K562 (cell line): ENCODE data around the gene PRSS1. TPM values are rescaled to one million over a fixed set of nuclear protein-coding genes. Genes with fewer than 3 reads are reported as not detected.
A peak's percentile ranks its signal among the peaks of the same experiment; 100 is the strongest.

Experiments used
- ATAC-seq: fragments of 200-7000 bp; cut with Tn5 transposase; 3 replicates; pipeline ENCODE4 v1.9.1; 2020; ENCODE audit warnings: moderate library complexity
- BruUV-seq: library from RNA; stranded (reverse); fragments of 400-500 nt; replicated peaks from 2 replicates; lab custom pipeline; 2021; lab: Mats Ljungman, UMichigan
- CTCF ChIA-PET: fragments of 300-600 bp; formaldehyde crosslinking; extraction: SDS; loops from one replicate; lab custom pipeline; 2021; ENCODE audit warnings: low intra/inter-chr PET ratio; lab: Yijun Ruan, JAX
- POLR2A ChIA-PET: fragments of 300-600, 350-650 bp; sonication (Branson Sonifier 250); formaldehyde crosslinking; extraction: SDS; loops from one replicate; lab custom pipeline; 2021; ENCODE audit warnings: antibody characterized with exemption, inconsistent platforms; lab: Yijun Ruan, JAX
- DNase-seq, 4 experiments: peaks; one replicate each; pipeline versions ENCODE4 v3.0.0 to v3.0.0-alpha.2; 2011 to 2018; ENCODE audit warnings: low spot score in 3 of 4, mixed read lengths in 3 of 4; ENCODE audit errors: extremely low read depth in 1 of 4
- FAIRE-seq: peaks from 2 replicates; lab custom pipeline; 2011; peaks lifted over from hg19 to GRCh38; lab: Jason Lieb, UNC
- H2AFZ ChIP-seq: 2 replicates; pipeline ENCODE4 v1.6.0; 2011; ENCODE audit warnings: low read depth, low read length, control low read depth, inconsistent platforms
- H3K27ac ChIP-seq: fragments of 200-600 bp; 3 replicates; pipeline ENCODE4 v1.8.0; 2011; ENCODE audit warnings: low read depth, mild to moderate bottlenecking, control low read depth, inconsistent platforms, low read length, moderate library complexity, mixed read lengths; ENCODE audit errors: extremely low read depth
- H3K27me3 ChIP-seq, 2 experiments: fragments of 300-600 bp in 1 of 2; 2 replicates in 1 of 2; 3 replicates in 1 of 2; pipeline versions ENCODE4 v1.6.0 to v1.8.0; 2011; ENCODE audit warnings: inconsistent platforms in 2 of 2, low read length in 2 of 2, mild to moderate bottlenecking in 1 of 2, mixed read lengths in 1 of 2, moderate library complexity in 1 of 2; ENCODE audit not compliant: control insufficient read depth in 2 of 2, insufficient read depth in 2 of 2
- H3K36me3 ChIP-seq: fragments of 300-600 bp; 3 replicates; pipeline ENCODE4 v1.8.0; 2011; ENCODE audit warnings: mild to moderate bottlenecking, low read length, inconsistent platforms; ENCODE audit not compliant: control insufficient read depth, insufficient read depth
- H3K4me1 ChIP-seq, 2 experiments: fragments of 200-600 bp in 1 of 2; replicated peaks in 1 of 2; 2 replicates in 1 of 2; 3 replicates in 1 of 2; pipeline versions ENCODE4 v1.5.1 to v1.8.0; 2011; ENCODE audit warnings: inconsistent platforms in 2 of 2, low read length in 2 of 2, mild to moderate bottlenecking in 1 of 2, mixed read lengths in 1 of 2, moderate library complexity in 1 of 2; ENCODE audit not compliant: control insufficient read depth in 2 of 2, insufficient read depth in 2 of 2
- H3K4me2 ChIP-seq: 2 replicates; pipeline ENCODE4 v1.6.1; 2011; ENCODE audit warnings: low read length, control low read depth, inconsistent platforms, mixed read lengths; ENCODE audit not compliant: insufficient read depth
- H3K4me3 ChIP-seq: fragments of 200-600 bp; sonication (generic), shearing (Covaris generic); 2 replicates; pipeline ENCODE4 v1.5.1; 2016; ENCODE audit warnings: control low read depth, inconsistent platforms
- H3K79me2 ChIP-seq: fragments of 200-600 bp; 3 replicates; pipeline ENCODE4 v1.8.0; 2011; ENCODE audit warnings: low read length, inconsistent platforms; ENCODE audit not compliant: control insufficient read depth, insufficient read depth
- H3K9ac ChIP-seq, 2 experiments: 2 replicates each; pipeline versions ENCODE4 v1.6.0 to v1.6.1; 2011; ENCODE audit warnings: low read depth in 2 of 2, low read length in 2 of 2, control low read depth in 1 of 2, inconsistent platforms in 1 of 2, mild to moderate bottlenecking in 1 of 2, mixed read lengths in 1 of 2; ENCODE audit not compliant: insufficient read depth in 1 of 2
- H3K9me1 ChIP-seq: one replicate; pipeline ENCODE4 v1.6.0; 2011; ENCODE audit warnings: inconsistent platforms, mild to moderate bottlenecking, low read length, moderate library complexity; ENCODE audit not compliant: control insufficient read depth, insufficient read depth
- H3K9me3 ChIP-seq: replicated peaks from 2 replicates; pipeline ENCODE4 v1.5.1; 2011; ENCODE audit warnings: low read depth, low read length, inconsistent platforms; ENCODE audit not compliant: control insufficient read depth, insufficient read depth
- H4K20me1 ChIP-seq: replicated peaks from 2 replicates; pipeline ENCODE4 v1.6.1; 2011; ENCODE audit warnings: low read length, inconsistent platforms, mixed read lengths; ENCODE audit not compliant: control insufficient read depth, insufficient read depth
- ADNP ChIP-seq: fragments of 200-800 bp; sonication (Bioruptor generic); IDR thresholded peaks from 2 replicates; pipeline ENCODE4 v1.6.1; 2016; ENCODE audit warnings: missing genetic modification characterization, missing compliant biosample characterization
- FOXP1 ChIP-seq: sonication (generic); formaldehyde crosslinking; IDR thresholded peaks from 2 replicates; pipeline ENCODE4 v1.8.0; 2022; ENCODE audit warnings: mild to moderate bottlenecking, missing genetic modification reagents
- HMG20A ChIP-seq: fragments of 450-650 bp; formaldehyde crosslinking; conservative IDR thresholded peaks from 2 replicates; pipeline ENCODE4 v1.4.0; 2020; ENCODE audit warnings: mild to moderate bottlenecking, mixed read lengths
- NCOA6 ChIP-seq: fragments of 450-650 bp; IDR thresholded peaks from 2 replicates; pipeline ENCODE4 v1.6.1; 2017; ENCODE audit warnings: mild to moderate bottlenecking
- RBBP5 ChIP-seq: fragments of 200-600 bp; sonication (generic); IDR thresholded peaks from 2 replicates; pipeline ENCODE4 v1.6.1; 2012; ENCODE audit warnings: borderline replicate concordance, mild to moderate bottlenecking, low read length, control low read depth, inconsistent platforms; ENCODE audit not compliant: insufficient read depth, poor library complexity, severe bottlenecking
- ZNF212 ChIP-seq: fragments of 450-650 bp; formaldehyde crosslinking; IDR thresholded peaks from 2 replicates; pipeline ENCODE4 v1.4.0; 2020; ENCODE audit warnings: mild to moderate bottlenecking
- ZNF263 ChIP-seq: sonication (generic); formaldehyde crosslinking; IDR thresholded peaks from 2 replicates; pipeline ENCODE4 v1.8.0; 2022; ENCODE audit warnings: mild to moderate bottlenecking, missing genetic modification reagents, borderline replicate concordance
- WGBS: fragments of 100-300 bp; shearing (Covaris generic); methylation state at CpG from one replicate; pipeline ENCODE4 v1.1.6; 2016; ENCODE audit warnings: low coverage, mixed read lengths; ENCODE audit not compliant: insufficient coverage; ENCODE audit errors: missing lambda C conversion rate; 5-methylcytosine and 5-hydroxymethylcytosine counted together
- in situ Hi-C: fragments of 300-500 bp; cut with MboI; formaldehyde crosslinking; loops from 4 replicates; pipeline ENCODE4 v1.15.0; 2018; ENCODE audit warnings: inconsistent platforms, mixed read lengths
- intact Hi-C: fragments of 100-400 bp; cut with micrococcal nuclease; formaldehyde crosslinking; loops from 2 replicates; pipeline ENCODE4 v1.14.2; 2022
- polyA plus RNA-seq, 8 experiments: library from polyadenylated mRNA; depleted of rRNA in 4 of 8; stranded (reverse) in 5 of 8; unstranded in 3 of 8; fragments of >200 nt; fragmentation: Nextera tagmentation in 2 of 8; fragmentation: Illumina TruSeq in 1 of 8; extraction: Ambion mirVana in 2 of 8; extraction: Trizol in 1 of 8; gene quantifications; 2 replicates each; pipeline versions ENCODE4 v1.2.1 to v1.2.3, GENCODE V29; 2011 to 2014; ENCODE audit warnings: inconsistent platforms in 1 of 8, missing spikeins in 1 of 8
- total RNA-seq, 7 experiments: library from RNA; depleted of rRNA in 6 of 7; stranded (reverse); fragments of >200 nt in 6 of 7; fragmentation: Illumina TruSeq in 2 of 7; extraction: Trizol in 2 of 7; gene quantifications; 2 replicates each; pipeline versions ENCODE4 v1.2.1 to v1.2.3, GENCODE V29; 2011 to 2021; ENCODE audit warnings: low replicate concordance in 1 of 7

PRSS1 gene
- total and polyA plus RNA-seq, 9 of the 15 experiments (the other 6 are each of a cell fraction or from before 2014, with no cell fraction given) = 0.07 to 6.6 (median 0.20) TPM; not detected in 6

DNA sequence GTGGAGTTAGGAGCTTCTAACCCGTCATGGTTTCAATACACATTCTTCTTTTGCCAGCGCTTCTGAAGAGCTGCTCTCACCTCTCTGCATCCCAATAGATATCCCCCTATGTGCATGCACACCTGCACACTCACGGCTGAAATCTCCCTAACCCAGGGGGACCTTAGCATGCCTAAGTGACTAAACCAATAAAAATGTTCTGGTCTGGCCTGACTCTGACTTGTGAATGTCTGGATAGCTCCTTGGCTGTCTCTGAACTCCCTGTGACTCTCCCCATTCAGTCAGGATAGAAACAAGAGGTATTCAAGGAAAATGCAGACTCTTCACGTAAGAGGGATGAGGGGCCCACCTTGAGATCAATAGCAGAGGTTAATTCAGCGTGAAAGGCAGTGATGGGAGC lies 43.9 kb downstream of the PRSS1 start:
- Histone ChIP-seq H3K4me3 (no peak overlapping the region), H3K9me1 (no peaks in the 10 kb centered on the region), H3K27me3 (peaks cover 3 to 48% of the 10 kb centered on the region in 2 experiments; a peak in 4 of 5 replicates), H3K9ac (no peak overlapping the region), H3K4me1 (peaks cover 10 to 17% of the 10 kb centered on the region in 2 experiments; a peak in 4 of 5 replicates), H3K79me2 (no peaks in the 10 kb centered on the region), H2AFZ (no peak overlapping the region), H3K4me2 (no peak overlapping the region), H3K27ac (no peak overlapping the region), H3K9me3 (no peaks in the 10 kb centered on the region), H3K36me3 (no peaks in the 10 kb centered on the region), H4K20me1 (no peaks in the 10 kb centered on the region)
- FAIRE-seq (no peak), DNase-seq (no peak), ATAC-seq (no peak)
- BruUV-seq = no TSS peak
- TF ChIP-seq ZNF263 (CRISPR knock-in tag) (0 out of 2 replicates have a peak, but pooled peaks have one; percentile 22), ADNP (tag) (no peak), RBBP5 (no peak), NCOA6 (no peak), ZNF212 (CRISPR knock-in tag) (no peak), HMG20A (CRISPR knock-in tag) (no peak), FOXP1 (CRISPR knock-in tag) (no peak)
- ChIA-PET CTCF (no interaction called here), POLR2A (interaction anchor here (0.5 to 0.6 kb wide), 3 partner anchors 9 to 393 kb away, joined by 3 to 4 read pairs (median 3); no protein-coding TSS in a partner anchor)
- in situ Hi-C loops (loop anchor here (25.0 kb wide), 1 partner anchor 156 kb away; no protein-coding TSS in a partner anchor), intact Hi-C loops (no loop called here)
- 5% methylated on average over 5 of the region's 5 CpGs for WGBS
